Islet precursor cell (in vitro differentiated cells): ENCODE measurements around the gene HSPB6.
A peak's percentile ranks its signal among the peaks of the same experiment; 100 is the strongest.
"Not testable (repeated sequence)": the region's sequence is repeated elsewhere in the genome, so short reads cannot be mapped to it uniquely, and the experiment has no call there.

Experiments
- DNase-seq: peaks from one replicate; pipeline ENCODE4 v3.0.0-alpha.2; 2018

The HSPB6 gene

GRCh38 chr19:35756377-35757230 is at the start of gene HSPB6:
HSPB6 (minus strand) TSS chr19:35757029; CDS start chr19:35757008, 21 bp downstream.
- peak; percentile 76 for DNase-seq

- no peak for DNase-seq
Observed at GRCh38 chr19:35806597-35806996, 49.8 kb upstream of the HSPB6 start.

- DNase-seq = no peak
Observed at GRCh38 chr19:35805526-35806102, 48.8 kb upstream of the HSPB6 start.

GRCh38 chr19:35801828-35802227 is 45.0 kb upstream of the HSPB6 start:
- no peak for DNase-seq

- no peak for DNase-seq
Observed at GRCh38 chr19:35797663-35798062, 40.8 kb upstream of the HSPB6 start.

GRCh38 chr19:35796645-35797542 is 40.1 kb upstream of the HSPB6 start:
- DNase-seq = no peak

- not testable (repeated sequence) for DNase-seq
Observed at GRCh38 chr19:35795564-35795963, 38.7 kb upstream of the HSPB6 start.

GRCh38 chr19:35793381-35794165 is 36.7 kb upstream of the HSPB6 start:
- DNase-seq = no peak

GRCh38 chr19:35792888-35793287 is 36.1 kb upstream of the HSPB6 start:
- no peak for DNase-seq

GRCh38 chr19:35792312-35792711 is 35.5 kb upstream of the HSPB6 start:
- DNase-seq = no peak

- no peak for DNase-seq
Observed at GRCh38 chr19:35791814-35792279, 35.0 kb upstream of the HSPB6 start.

- DNase-seq = no peak
Observed at GRCh38 chr19:35790981-35791813, 34.4 kb upstream of the HSPB6 start.

- no peak for DNase-seq
Observed at GRCh38 chr19:35789978-35790944, 33.4 kb upstream of the HSPB6 start.

- DNase-seq = no peak
Observed at GRCh38 chr19:35789195-35789977, 32.6 kb upstream of the HSPB6 start.

GRCh38 chr19:35788205-35788960 is 31.6 kb upstream of the HSPB6 start:
- no peak for DNase-seq

GRCh38 chr19:35787227-35787799 is 30.5 kb upstream of the HSPB6 start:
- no peak for DNase-seq

GRCh38 chr19:35786299-35787160 is 29.7 kb upstream of the HSPB6 start:
- DNase-seq = no peak
